22Rv1 (cell line): Measurements from ENCODE around the gene EMX1.

Source experiments
- CTCF ChIP-seq: fragments of 450-650 bp; IDR thresholded peaks from 2 replicates; pipeline ENCODE4 v1.5.1; 2017; ENCODE audit warnings: mild to moderate bottlenecking
- ZFX ChIP-seq: fragments of 450-650 bp; IDR thresholded peaks from 2 replicates; pipeline ENCODE4 v1.6.1; 2017; ENCODE audit warnings: antibody characterized with exemption, borderline replicate concordance

- TF ChIP-seq CTCF (no peak), ZFX (no peak)
Observed at GRCh38 chr2:72920318-72921087, 3.2 kb downstream of the EMX1 start.
